ENCODE measurements around the gene SLC6A16. TPM values are rescaled to one million over a fixed set of nuclear protein-coding genes. Genes with fewer than 3 reads are reported as not detected.

Gene SLC6A16
- total RNA-seq, 1 donor from 2014 or later = 3.5 TPM

GRCh38 chr19:49339301-49340068 lies 14.5 kb upstream of the SLC6A16 start:
- Mint-ChIP-seq H3K27me3 (ENCODE audit: low read depth) (no peaks in the 10 kb centered on the region), H3K27ac (ENCODE audit: unreplicated experiment) (no peak overlapping the region), H3K36me3 (ENCODE audit: low read depth) (peaks cover 27% of the 10 kb centered on the region), H3K4me3 (ENCODE audit: unreplicated experiment) (no peak overlapping the region), H3K9me3 (ENCODE audit: low read depth) (no peaks in the 10 kb centered on the region), H3K4me1 (ENCODE audit: low read depth) (no peaks in the 10 kb centered on the region)
- DNase-seq (ENCODE audit: low spot score) = peak; percentile 84
- TF ChIP-seq, protein P1, sequence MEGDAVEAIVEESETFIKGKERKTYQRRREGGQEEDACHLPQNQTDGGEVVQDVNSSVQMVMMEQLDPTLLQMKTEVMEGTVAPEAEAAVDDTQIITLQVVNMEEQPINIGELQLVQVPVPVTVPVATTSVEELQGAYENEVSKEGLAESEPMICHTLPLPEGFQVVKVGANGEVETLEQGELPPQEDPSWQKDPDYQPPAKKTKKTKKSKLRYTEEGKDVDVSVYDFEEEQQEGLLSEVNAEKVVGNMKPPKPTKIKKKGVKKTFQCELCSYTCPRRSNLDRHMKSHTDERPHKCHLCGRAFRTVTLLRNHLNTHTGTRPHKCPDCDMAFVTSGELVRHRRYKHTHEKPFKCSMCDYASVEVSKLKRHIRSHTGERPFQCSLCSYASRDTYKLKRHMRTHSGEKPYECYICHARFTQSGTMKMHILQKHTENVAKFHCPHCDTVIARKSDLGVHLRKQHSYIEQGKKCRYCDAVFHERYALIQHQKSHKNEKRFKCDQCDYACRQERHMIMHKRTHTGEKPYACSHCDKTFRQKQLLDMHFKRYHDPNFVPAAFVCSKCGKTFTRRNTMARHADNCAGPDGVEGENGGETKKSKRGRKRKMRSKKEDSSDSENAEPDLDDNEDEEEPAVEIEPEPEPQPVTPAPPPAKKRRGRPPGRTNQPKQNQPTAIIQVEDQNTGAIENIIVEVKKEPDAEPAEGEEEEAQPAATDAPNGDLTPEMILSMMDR (IDR thresholded peaks at IDR 0.05) = no peak

DNA sequence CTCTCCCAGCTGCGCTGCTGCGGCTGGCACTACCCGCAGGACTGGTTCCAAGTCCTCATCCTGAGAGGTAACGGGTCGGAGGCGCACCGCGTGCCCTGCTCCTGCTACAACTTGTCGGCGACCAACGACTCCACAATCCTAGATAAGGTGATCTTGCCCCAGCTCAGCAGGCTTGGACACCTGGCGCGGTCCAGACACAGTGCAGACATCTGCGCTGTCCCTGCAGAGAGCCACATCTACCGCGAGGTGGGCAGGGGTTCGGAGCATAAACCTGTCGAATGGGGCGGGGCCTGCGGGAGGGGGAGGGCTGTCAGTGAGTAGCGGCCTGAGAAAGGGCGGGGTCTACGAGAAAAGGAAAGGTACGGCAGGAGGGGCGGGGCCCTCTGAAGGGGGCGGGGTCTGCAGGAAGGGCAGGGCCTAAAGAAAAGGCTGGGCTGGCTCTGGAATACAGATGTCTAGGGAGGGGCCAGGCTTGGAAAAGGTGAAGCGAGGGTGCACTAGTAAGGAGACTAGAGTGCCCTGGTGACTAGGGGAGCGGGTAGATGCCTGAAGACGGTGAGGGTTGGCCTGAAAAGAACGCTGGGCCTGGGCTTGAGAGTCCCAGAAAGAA lies 13.8 kb upstream of the SLC6A16 start:
- DNase-seq (ENCODE audit: low spot score) = peak; percentile 81
- no peak overlapping the region for H3K27ac Mint-ChIP-seq (ENCODE audit: unreplicated experiment)
- peaks cover 24% of the 10 kb centered on the region for H3K36me3 Mint-ChIP-seq (ENCODE audit: low read depth)
- H3K4me3 Mint-ChIP-seq (ENCODE audit: unreplicated experiment) = no peak overlapping the region
- no peaks in the 10 kb centered on the region for H3K9me3 Mint-ChIP-seq (ENCODE audit: low read depth)
- TF ChIP-seq, protein P1 (IDR thresholded peaks at IDR 0.05) = no peak
- H3K4me1 Mint-ChIP-seq (ENCODE audit: low read depth) = no peaks in the 10 kb centered on the region
- H3K27me3 Mint-ChIP-seq (ENCODE audit: low read depth) = no peaks in the 10 kb centered on the region

- H3K27ac Mint-ChIP-seq (ENCODE audit: unreplicated experiment) = no peak overlapping the region
Observed at GRCh38 chr19:49338023-49338677, 13.2 kb upstream of the SLC6A16 start.

DNA sequence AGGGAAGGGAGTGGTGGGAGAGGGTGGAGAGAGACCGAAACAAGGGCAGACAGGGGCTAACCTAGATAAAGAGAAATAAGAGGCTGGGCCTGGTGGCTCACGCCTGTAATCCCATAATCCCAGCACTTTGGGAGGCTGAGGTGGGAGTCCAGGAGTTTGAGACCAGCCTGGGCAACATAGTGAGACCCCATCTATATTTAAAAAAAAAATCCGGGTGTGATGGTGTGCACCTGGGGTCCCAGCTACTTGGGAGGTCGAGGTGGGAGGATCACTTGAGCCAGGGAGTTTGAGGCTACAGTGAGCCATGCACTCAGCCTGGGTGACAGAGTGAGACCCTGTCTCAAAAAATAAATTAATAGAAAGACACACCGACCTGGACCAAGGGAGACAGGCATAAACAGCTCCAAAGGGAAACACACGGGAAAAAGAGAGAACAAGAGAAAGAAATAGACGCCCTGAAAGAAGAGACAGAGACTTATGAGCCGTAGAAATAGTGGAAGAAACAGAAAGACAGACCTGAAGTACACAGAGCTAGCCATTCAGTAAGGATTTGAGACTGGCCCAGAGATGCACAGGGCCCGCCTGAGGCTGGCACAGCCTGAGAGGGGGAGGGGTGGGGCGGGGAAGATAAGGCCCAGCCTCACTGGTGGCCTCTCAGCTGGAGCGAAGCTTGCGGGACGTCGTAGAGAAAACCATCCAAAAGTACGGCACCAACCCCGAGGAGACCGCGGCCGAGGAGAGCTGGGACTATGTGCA lies 12.5 kb upstream of the SLC6A16 start:
- Mint-ChIP-seq H3K27me3 (ENCODE audit: low read depth) (no peaks in the 10 kb centered on the region), H3K36me3 (ENCODE audit: low read depth) (peaks cover 14% of the 10 kb centered on the region), H3K27ac (ENCODE audit: unreplicated experiment) (no peak overlapping the region), H3K4me1 (ENCODE audit: low read depth) (no peaks in the 10 kb centered on the region), H3K4me3 (ENCODE audit: unreplicated experiment) (no peak overlapping the region), H3K9me3 (ENCODE audit: low read depth) (no peaks in the 10 kb centered on the region)
- no peak for DNase-seq (ENCODE audit: low spot score)
- TF ChIP-seq, protein P1 (IDR thresholded peaks at IDR 0.05) = no peak

More at GRCh38 chr19:49338023-49338677, 13.2 kb upstream of the SLC6A16 start:
- no peak overlapping the region for H3K4me3 Mint-ChIP-seq (ENCODE audit: unreplicated experiment)
- TF ChIP-seq, protein P1 (IDR thresholded peaks at IDR 0.05) = no peak
- H3K9me3 Mint-ChIP-seq (ENCODE audit: low read depth) = no peaks in the 10 kb centered on the region
- H3K27me3 Mint-ChIP-seq (ENCODE audit: low read depth) = no peaks in the 10 kb centered on the region
- peaks cover 21% of the 10 kb centered on the region for H3K36me3 Mint-ChIP-seq (ENCODE audit: low read depth)
- no peaks in the 10 kb centered on the region for H3K4me1 Mint-ChIP-seq (ENCODE audit: low read depth)
- DNase-seq (ENCODE audit: low spot score) = peak; percentile 86
